HepG2 (cell line): ENCODE data around the gene CLEC7A.

Source experiments
- EZH2 ChIP-seq: conservative IDR thresholded peaks from 2 replicates; pipeline ENCODE4 v1.6.1; 2012; ENCODE audit warnings: mild to moderate bottlenecking, low read depth, low read length, moderate library complexity
- TRIM24 ChIP-seq: sonication (generic); formaldehyde crosslinking; IDR thresholded peaks from 2 replicates; pipeline ENCODE4 v1.8.0; 2022; ENCODE audit warnings: mild to moderate bottlenecking, missing genetic modification reagents
- ZNF274 ChIP-seq: sonication (generic); formaldehyde crosslinking; IDR thresholded peaks from 2 replicates; pipeline ENCODE4 v1.5.1; 2020; ENCODE audit warnings: mild to moderate bottlenecking, missing genetic modification reagents

- TF ChIP-seq EZH2 (no peak), TRIM24 (CRISPR knock-in tag) (no peak), ZNF274 (CRISPR knock-in tag) (no peak)
Observed at GRCh38 chr12:10170216-10170615, 40.2 kb upstream of the CLEC7A start.
